G401.6 (cell line): ENCODE measurements around the gene TARBP1.
A peak's percentile ranks its signal among the peaks of the same experiment; 100 is the strongest.
"Not testable (repeated sequence)": the region's sequence is repeated elsewhere in the genome, so short reads cannot be mapped to it uniquely, and the experiment has no call there.

Experiments
- FAIRE-seq: peaks from 2 replicates; lab custom pipeline; 2012; peaks lifted over from hg19 to GRCh38; lab: Jason Lieb, UNC

Gene TARBP1

GRCh38 chr1:234434706-234435105 lies 44.3 kb downstream of the TARBP1 start:
- FAIRE-seq, result no peak

- FAIRE-seq, result no peak
These were observed 45.3 kb downstream of the TARBP1 start for GRCh38 chr1:234433563-234434285.

GRCh38 chr1:234431255-234431654 lies 47.7 kb downstream of the TARBP1 start:
- FAIRE-seq, result no peak

GRCh38 chr1:234430691-234431090 lies 48.3 kb downstream of the TARBP1 start:
- no peak for FAIRE-seq

- no peak for FAIRE-seq
These were observed 49.6 kb downstream of the TARBP1 start for GRCh38 chr1:234429434-234429806.

- no peak for FAIRE-seq
These were observed 50.9 kb downstream of the TARBP1 start for GRCh38 chr1:234427950-234428646.

- no peak for FAIRE-seq
These were observed 65.0 kb downstream of the TARBP1 start for GRCh38 chr1:234413990-234414389.

- FAIRE-seq, result no peak
These were observed 65.5 kb downstream of the TARBP1 start for GRCh38 chr1:234413485-234413884.

GRCh38 chr1:234412830-234413229 lies 66.1 kb downstream of the TARBP1 start:
- FAIRE-seq, result no peak

- no peak for FAIRE-seq
These were observed 69.7 kb downstream of the TARBP1 start for GRCh38 chr1:234409328-234409727.

GRCh38 chr1:234408757-234409156 lies 70.2 kb downstream of the TARBP1 start:
- no peak for FAIRE-seq

- no peak for FAIRE-seq
These were observed 72.1 kb downstream of the TARBP1 start for GRCh38 chr1:234406871-234407270.

- no peak for FAIRE-seq
These were observed 73.3 kb downstream of the TARBP1 start for GRCh38 chr1:234405676-234406075.

GRCh38 chr1:234402939-234403338 lies 76.0 kb downstream of the TARBP1 start:
- no peak for FAIRE-seq

- no peak for FAIRE-seq
These were observed 77.3 kb downstream of the TARBP1 start for GRCh38 chr1:234401658-234402057.

- FAIRE-seq, result no peak
These were observed 78.2 kb downstream of the TARBP1 start for GRCh38 chr1:234400773-234401172.

GRCh38 chr1:234399515-234399914 lies 79.5 kb downstream of the TARBP1 start:
- not testable (repeated sequence) for FAIRE-seq

- no peak for FAIRE-seq
These were observed 80.1 kb downstream of the TARBP1 start for GRCh38 chr1:234398849-234399381.

GRCh38 chr1:234397732-234398131 lies 81.2 kb downstream of the TARBP1 start:
- FAIRE-seq, result no peak

GRCh38 chr1:234396871-234397270 lies 82.1 kb downstream of the TARBP1 start:
- no peak for FAIRE-seq

GRCh38 chr1:234396092-234396491 lies 82.9 kb downstream of the TARBP1 start:
- no peak for FAIRE-seq

- FAIRE-seq, result no peak
These were observed 83.7 kb downstream of the TARBP1 start for GRCh38 chr1:234395297-234395696.

GRCh38 chr1:234393190-234393589 lies 85.8 kb downstream of the TARBP1 start:
- peak; percentile 47 for FAIRE-seq

GRCh38 chr1:234388094-234388493 lies 90.9 kb downstream of the TARBP1 start:
- no peak for FAIRE-seq
